ENCODE measurements around the gene AQP12B.
"Not testable (repeated sequence)": the region's sequence is repeated elsewhere in the genome, so short reads cannot be mapped to it uniquely, and the experiment has no call there.

AQP12B gene

DNA sequence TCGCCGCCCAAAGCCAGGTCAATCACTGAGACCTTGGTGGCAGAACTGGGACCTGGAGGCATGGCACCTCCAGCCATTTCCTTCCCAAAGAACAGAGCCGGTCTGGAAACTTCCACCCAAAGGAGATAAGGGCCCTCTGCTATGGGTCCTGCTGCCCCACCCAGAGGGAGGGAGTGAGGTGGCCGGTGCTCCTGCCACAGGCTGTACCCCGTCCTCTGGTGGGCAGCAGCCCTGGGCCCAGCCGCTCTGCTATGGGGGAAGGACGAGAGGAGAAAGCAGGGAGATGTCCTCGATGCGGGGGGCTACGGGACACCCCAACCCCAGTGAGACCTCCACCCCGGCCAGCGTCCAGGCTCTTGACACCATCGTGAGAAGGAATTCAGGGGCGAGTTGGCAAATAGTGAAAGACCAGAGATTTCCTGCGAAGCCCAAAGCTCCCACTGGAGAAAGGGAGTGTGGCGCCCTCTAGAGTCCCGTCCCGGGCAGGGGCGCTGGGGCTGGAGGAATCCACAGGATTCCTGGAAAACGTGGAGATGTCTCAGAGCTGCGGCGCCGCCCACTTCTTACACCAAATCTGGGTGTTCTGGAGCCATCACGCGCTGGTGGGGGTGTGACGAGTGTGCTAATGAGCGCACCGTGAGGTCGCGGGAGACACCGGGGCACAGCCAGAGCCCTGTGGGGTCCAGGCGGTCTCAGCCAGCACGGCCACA, 16.3 kb upstream of the AQP12B start:
- not testable (repeated sequence) for H3K36me3 ChIP-seq (ENCODE audit: insufficient read depth, low read length); H3K79me2 ChIP-seq (ENCODE audit: control insufficient read depth, insufficient read depth, low read length, unreplicated experiment); H3K4me1 ChIP-seq (ENCODE audit: control insufficient read depth, insufficient read depth, low read length, unreplicated experiment); H2AFZ ChIP-seq (ENCODE audit: low read length, unreplicated experiment); H3K27ac ChIP-seq (ENCODE audit: low read depth, low read length); H3K4me3 ChIP-seq (ENCODE audit: low read depth, low read length)
- H3K27me3 ChIP-seq (ENCODE audit: insufficient read depth, low read length): peaks cover 16% of the 10 kb centered on the region

DNA sequence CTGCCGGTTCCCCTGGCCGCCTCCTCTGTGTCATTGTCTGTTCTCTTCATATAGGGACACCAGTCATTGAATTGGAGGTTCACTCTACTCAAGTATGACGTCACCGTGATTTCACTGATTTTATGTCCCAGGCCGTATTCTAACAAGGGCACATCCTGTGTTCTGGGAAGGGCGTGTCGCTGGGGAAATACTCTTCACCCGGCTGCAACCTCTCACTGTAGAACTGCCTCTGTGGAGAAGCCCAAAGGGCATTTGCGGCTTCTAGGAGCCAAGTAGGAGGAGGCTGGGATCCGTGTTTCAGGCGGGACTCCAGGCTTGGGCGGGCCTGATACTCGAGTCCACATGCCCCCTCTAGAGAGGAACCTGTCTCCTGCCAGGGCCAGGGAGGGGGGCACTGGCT, 13.8 kb upstream of the AQP12B start:
- not testable (repeated sequence) for H2AFZ ChIP-seq (ENCODE audit: low read length, unreplicated experiment); H3K36me3 ChIP-seq (ENCODE audit: insufficient read depth, low read length); H3K4me3 ChIP-seq (ENCODE audit: low read depth, low read length)

DNA sequence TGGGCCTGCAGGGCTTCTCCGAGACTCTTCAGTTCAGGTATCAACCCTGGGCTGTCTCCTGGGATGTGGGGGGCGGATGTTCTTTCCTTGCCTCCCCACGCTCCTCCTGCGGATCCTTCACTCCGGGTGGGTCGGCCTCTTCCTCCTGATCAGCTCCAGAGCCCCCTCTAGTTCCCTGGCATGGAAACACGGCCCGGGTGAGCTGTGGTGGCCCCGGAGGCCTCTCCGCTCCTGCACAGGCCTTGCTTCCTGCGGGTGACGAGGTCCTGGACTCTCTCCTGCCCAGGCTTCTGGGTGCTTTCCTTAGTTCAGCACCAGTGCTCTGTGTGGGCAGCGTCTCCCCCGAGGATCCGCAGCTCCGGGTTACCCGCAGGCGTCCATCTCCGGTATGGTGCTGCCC, 12.9 kb upstream of the AQP12B start:
- H2AFZ ChIP-seq (ENCODE audit: low read length, unreplicated experiment); H3K27ac ChIP-seq (ENCODE audit: low read depth, low read length); H3K4me3 ChIP-seq (ENCODE audit: low read depth, low read length); H3K79me2 ChIP-seq (ENCODE audit: control insufficient read depth, insufficient read depth, low read length, unreplicated experiment); H3K27me3 ChIP-seq (ENCODE audit: insufficient read depth, low read length); H3K4me1 ChIP-seq (ENCODE audit: control insufficient read depth, insufficient read depth, low read length, unreplicated experiment); H3K36me3 ChIP-seq (ENCODE audit: insufficient read depth, low read length): not testable (repeated sequence)

More for the DNA sequence above, 13.8 kb upstream of the AQP12B start:
- not testable (repeated sequence) for H3K27me3 ChIP-seq (ENCODE audit: insufficient read depth, low read length); H3K4me1 ChIP-seq (ENCODE audit: control insufficient read depth, insufficient read depth, low read length, unreplicated experiment); H3K27ac ChIP-seq (ENCODE audit: low read depth, low read length); H3K79me2 ChIP-seq (ENCODE audit: control insufficient read depth, insufficient read depth, low read length, unreplicated experiment)

DNA sequence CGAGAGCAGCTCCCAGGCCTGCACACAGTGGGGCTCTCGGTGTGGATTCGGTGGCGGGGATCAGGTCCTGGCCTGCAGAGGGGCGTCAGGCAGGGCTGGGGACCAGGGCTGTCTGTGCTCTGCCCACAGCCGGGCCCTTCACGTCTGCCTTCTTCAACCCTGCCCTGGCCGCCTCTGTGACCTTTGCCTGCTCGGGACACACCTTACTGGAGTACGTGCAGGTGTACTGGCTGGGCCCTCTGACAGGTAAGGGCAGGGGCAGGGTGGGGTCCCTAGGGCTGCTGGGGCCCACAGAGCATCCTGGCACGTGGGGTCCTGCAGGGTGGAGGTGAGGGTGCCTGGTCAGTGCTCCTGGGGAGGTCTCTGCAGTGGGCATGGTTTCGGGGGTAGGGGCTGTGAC, 11.6 kb upstream of the AQP12B start:
- H3K79me2 ChIP-seq (ENCODE audit: control insufficient read depth, insufficient read depth, low read length, unreplicated experiment); H3K36me3 ChIP-seq (ENCODE audit: insufficient read depth, low read length); H3K27ac ChIP-seq (ENCODE audit: low read depth, low read length); H3K4me1 ChIP-seq (ENCODE audit: control insufficient read depth, insufficient read depth, low read length, unreplicated experiment); H3K27me3 ChIP-seq (ENCODE audit: insufficient read depth, low read length); H3K4me3 ChIP-seq (ENCODE audit: low read depth, low read length); H2AFZ ChIP-seq (ENCODE audit: low read length, unreplicated experiment): not testable (repeated sequence)

DNA sequence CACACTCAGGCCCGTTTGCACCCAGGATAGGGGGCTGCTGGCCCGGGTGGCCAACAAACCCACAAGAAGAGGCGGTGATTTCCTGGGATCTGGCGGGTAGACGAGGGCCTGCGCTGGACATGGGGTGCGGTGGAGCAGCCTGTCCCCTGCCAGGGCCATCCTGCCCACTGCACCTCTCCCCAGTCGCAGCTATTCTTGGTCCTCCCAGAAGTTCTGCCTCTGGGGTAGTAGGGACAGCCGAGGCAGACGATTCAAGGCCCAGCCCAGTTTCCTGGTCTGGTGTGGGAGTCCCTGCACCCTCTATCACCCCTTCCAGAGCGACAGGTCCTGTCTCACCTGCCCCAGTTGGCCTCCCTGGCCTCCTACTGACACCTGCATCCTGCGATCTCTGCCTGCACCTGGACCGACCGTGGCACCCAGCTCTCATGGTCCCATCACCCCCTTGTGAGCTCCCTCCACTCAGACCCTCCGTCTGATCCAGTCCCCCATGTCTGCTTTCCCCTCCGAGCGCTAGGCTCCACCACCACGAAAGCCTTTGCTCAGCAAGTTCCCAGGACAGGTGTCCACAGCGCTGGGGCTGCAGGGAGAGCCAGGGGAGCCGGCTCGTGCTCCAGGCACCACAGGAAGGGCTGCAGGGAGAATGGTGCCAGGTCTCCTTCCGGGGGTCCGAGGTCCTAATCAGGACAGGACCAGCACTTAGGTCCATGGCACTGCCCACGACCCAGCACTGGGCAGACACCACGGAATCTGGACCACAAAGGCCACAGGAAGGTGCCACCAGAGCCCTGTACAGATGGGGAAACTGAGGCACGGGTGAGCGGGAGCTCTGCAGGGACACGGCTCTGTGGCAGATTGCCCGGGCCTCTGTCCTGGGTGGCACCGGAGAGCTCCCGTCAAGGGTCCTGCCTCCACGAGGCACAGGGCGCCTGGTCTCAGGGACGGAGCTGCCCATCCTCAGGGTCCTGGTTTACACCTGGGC, 10.2 kb upstream of the AQP12B start:
- H3K4me1 ChIP-seq (ENCODE audit: control insufficient read depth, insufficient read depth, low read length, unreplicated experiment); H3K4me3 ChIP-seq (ENCODE audit: low read depth, low read length); H3K79me2 ChIP-seq (ENCODE audit: control insufficient read depth, insufficient read depth, low read length, unreplicated experiment); H2AFZ ChIP-seq (ENCODE audit: low read length, unreplicated experiment); H3K27me3 ChIP-seq (ENCODE audit: insufficient read depth, low read length); H3K27ac ChIP-seq (ENCODE audit: low read depth, low read length); H3K36me3 ChIP-seq (ENCODE audit: insufficient read depth, low read length): not testable (repeated sequence)

DNA sequence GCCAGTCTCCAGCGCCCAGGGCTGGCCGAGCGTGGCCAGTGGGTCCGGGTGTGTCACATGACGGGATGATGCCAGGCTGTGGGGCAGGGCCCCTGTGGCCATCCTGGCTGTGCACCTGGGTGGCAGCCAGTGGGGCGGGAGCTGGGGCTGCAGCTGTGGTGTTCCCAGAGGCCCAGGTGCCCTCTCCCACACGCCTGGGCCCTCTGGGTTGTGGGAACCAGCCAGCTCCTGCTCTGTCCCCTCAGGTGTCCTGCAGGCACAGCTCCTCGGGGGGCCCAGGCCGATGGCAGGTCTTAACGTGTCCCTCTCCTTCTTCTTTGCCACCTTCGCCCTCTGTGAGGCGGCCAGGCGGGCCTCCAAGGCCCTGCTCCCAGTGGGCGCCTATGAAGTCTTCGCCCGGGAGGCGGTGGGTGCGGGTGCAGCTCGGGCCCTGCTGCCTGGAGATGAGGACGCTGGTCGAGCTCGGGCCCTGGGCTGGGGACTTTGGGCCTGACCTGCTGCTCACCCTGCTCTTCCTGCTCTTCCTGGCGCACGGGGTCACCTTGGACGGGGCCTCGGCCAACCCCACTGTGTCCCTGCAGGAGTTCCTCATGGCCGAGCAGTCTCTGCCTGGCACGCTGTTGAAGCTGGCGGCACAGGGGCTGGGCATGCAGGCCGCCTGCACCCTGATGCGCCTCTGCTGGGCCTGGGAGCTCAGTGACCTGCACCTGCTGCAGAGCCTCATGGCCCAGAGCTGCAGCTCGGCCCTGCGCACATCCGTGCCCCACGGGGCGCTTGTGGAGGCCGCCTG, 9.1 kb upstream of the AQP12B start, which contains the start of gene AQP12A:
Gene AQP12A (plus strand): TSS at position 236 of the 790 bp plus-strand sequence. CDS start 48 bp downstream, at position 284.
- H2AFZ ChIP-seq (ENCODE audit: low read length, unreplicated experiment); H3K4me1 ChIP-seq (ENCODE audit: control insufficient read depth, insufficient read depth, low read length, unreplicated experiment); H3K36me3 ChIP-seq (ENCODE audit: insufficient read depth, low read length); H3K4me3 ChIP-seq (ENCODE audit: low read depth, low read length); H3K27ac ChIP-seq (ENCODE audit: low read depth, low read length); H3K79me2 ChIP-seq (ENCODE audit: control insufficient read depth, insufficient read depth, low read length, unreplicated experiment); H3K27me3 ChIP-seq (ENCODE audit: insufficient read depth, low read length): not testable (repeated sequence)

DNA sequence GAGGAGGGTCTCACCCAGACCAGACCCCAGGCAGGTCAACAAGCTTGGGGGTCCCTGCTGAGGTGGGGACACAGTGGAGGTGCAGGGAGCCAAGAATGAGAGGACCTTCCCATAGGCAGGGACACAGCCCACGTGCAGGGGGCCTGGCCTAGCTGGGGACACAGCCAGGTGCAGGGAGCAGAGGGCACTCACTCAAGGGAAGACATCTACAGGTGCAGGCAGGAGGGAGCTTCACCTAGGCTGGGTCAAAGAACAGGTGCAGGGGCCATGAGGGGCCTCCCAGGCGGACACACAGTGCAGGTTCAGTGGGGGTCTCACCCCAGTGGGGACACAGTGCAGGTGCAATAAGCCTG, 8.4 kb upstream of the AQP12B start:
- peaks cover 13% of the 10 kb centered on the region for H3K27me3 ChIP-seq (ENCODE audit: insufficient read depth, low read length)
- H3K36me3 ChIP-seq (ENCODE audit: insufficient read depth, low read length); H2AFZ ChIP-seq (ENCODE audit: low read length, unreplicated experiment); H3K4me3 ChIP-seq (ENCODE audit: low read depth, low read length); H3K27ac ChIP-seq (ENCODE audit: low read depth, low read length); H3K79me2 ChIP-seq (ENCODE audit: control insufficient read depth, insufficient read depth, low read length, unreplicated experiment); H3K4me1 ChIP-seq (ENCODE audit: control insufficient read depth, insufficient read depth, low read length, unreplicated experiment): not testable (repeated sequence)

DNA sequence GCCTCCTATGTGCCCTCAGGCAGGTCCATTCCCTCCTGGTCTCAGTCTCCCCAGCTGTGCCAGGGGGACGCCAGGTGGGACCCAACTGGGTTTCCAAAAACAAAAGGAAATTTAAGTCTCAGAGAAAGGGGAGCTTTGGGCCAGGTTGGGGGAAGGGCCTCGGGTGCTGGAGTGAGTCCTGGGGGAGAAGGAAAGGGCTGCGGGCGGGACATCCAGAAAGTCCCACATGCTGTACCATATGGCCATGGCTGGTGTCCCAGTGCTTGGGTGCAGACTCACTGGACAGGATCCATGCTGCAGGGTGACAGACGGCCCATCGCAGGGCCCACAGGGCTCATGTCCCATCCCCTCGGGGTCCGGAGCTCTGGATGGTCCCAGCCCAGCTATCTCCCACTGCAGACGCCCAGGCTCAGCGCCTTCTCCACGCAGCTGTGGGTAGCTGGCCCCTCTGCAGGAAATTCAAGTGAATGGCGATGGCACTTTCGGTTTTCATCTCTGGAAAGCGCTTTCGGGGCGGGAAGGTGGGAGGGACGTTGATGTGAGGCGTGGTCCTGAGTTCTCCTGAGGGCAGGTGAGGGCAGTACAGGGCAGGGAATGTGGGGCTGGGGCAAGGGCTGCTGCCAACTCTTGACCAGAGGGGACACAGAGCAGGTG, 7.9 kb upstream of the AQP12B start:
- H3K4me3 ChIP-seq (ENCODE audit: low read depth, low read length); H3K79me2 ChIP-seq (ENCODE audit: control insufficient read depth, insufficient read depth, low read length, unreplicated experiment); H3K4me1 ChIP-seq (ENCODE audit: control insufficient read depth, insufficient read depth, low read length, unreplicated experiment): not testable (repeated sequence)

DNA sequence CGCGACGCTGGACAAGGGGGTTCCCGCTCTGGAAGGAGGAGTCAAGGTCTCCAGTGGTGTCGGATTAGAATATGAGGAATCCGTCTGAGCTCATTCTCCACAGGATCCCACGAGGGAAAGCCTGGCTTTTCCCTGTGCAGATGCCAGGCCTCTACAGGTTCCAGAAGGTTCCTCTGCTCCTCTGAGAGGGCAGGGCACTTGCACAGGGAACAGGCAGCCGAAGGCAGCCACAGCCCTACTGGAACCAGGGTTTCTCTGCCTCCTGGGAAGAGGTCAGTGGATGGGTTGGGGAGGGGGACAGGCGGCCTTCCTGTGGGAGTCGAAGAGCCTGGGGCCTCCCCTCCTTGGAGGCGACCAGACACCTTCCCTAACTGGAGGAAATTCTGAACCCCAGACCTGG, 7.3 kb upstream of the AQP12B start:
- Histone ChIP-seq H3K36me3 (ENCODE audit: insufficient read depth, low read length) (no peaks in the 10 kb centered on the region), H3K4me3 (ENCODE audit: low read depth, low read length) (no peak overlapping the region), H3K27ac (ENCODE audit: low read depth, low read length) (no peak overlapping the region), H3K27me3 (ENCODE audit: insufficient read depth, low read length) (peaks cover 18% of the 10 kb centered on the region), H3K4me1 (ENCODE audit: control insufficient read depth, insufficient read depth, low read length, unreplicated experiment) (no peaks in the 10 kb centered on the region), H3K79me2 (ENCODE audit: control insufficient read depth, insufficient read depth, low read length, unreplicated experiment) (no peaks in the 10 kb centered on the region), H2AFZ (ENCODE audit: low read length, unreplicated experiment) (no peak overlapping the region)

More for the DNA sequence above, 7.9 kb upstream of the AQP12B start:
- H3K27ac ChIP-seq (ENCODE audit: low read depth, low read length); H3K36me3 ChIP-seq (ENCODE audit: insufficient read depth, low read length); H2AFZ ChIP-seq (ENCODE audit: low read length, unreplicated experiment): not testable (repeated sequence)
- H3K27me3 ChIP-seq (ENCODE audit: insufficient read depth, low read length): peaks cover 18% of the 10 kb centered on the region

DNA sequence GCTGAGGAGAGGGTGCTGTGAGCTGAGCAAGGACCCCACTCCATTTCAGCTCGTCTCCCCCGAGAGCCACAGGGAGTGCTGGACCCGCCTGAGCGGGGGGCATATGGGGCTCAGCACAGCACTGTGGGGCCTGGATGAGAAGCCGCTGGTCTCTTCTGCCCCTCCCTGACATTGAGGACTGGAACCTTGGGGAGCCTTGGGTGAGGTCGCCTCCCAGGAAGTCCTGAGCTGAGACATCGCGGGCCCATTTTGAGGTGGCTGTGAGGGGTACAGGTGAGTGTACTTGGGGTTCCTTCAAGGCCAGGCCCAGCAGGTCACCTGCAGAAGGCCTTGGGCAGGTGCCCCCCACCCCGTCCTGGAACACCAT, 5.9 kb upstream of the AQP12B start:
- H3K27ac ChIP-seq (ENCODE audit: low read depth, low read length): no peak overlapping the region

More for the DNA sequence above, 5.9 kb upstream of the AQP12B start:
- Histone ChIP-seq H3K4me3 (ENCODE audit: low read depth, low read length) (no peak overlapping the region), H3K4me1 (ENCODE audit: control insufficient read depth, insufficient read depth, low read length, unreplicated experiment) (no peaks in the 10 kb centered on the region), H3K79me2 (ENCODE audit: control insufficient read depth, insufficient read depth, low read length, unreplicated experiment) (no peaks in the 10 kb centered on the region), H3K36me3 (ENCODE audit: insufficient read depth, low read length) (no peaks in the 10 kb centered on the region), H3K27me3 (ENCODE audit: insufficient read depth, low read length) (peaks cover 23% of the 10 kb centered on the region), H2AFZ (ENCODE audit: low read length, unreplicated experiment) (no peak overlapping the region)

Data from ACC112 (cell line).